Stimulated activated naive CD4-positive, alpha-beta T cell (primary cell): ENCODE data around the gene LEFTY2.
"Not testable (repeated sequence)": the region's sequence is repeated elsewhere in the genome, so short reads cannot be mapped to it uniquely, and the experiment has no call there.

Experiments
- DNase-seq, 6 experiments: peaks; one replicate each; lab custom pipeline; 2025; lab: John Stamatoyannopoulos, UW

The LEFTY2 gene

DNA sequence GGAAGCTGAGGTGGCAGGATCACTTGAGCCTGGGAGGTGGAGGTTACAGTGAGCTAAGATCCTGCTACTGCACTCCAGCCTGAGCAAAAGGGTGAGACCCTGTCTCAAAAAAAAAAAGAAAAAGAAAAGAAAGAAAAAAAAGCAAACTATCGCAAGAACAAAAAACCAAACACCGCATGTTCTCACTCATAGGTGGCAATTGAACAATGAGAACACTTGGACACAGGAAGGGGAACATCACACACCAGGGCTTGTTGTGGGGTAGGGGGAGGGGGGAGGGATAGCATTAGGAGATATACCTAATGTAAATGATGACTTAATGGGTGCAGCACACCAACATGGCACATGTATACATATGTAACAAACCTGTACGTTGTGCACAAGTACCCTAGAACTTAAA, 11.6 kb downstream of the LEFTY2 start:
- not testable (repeated sequence) for DNase-seq

- DNase-seq = peak in 4 of 6 experiments; percentile 10 to 56 (median 38)
Measured at GRCh38 chr1:225928186-225929175, 12.5 kb downstream of the LEFTY2 start.

DNA sequence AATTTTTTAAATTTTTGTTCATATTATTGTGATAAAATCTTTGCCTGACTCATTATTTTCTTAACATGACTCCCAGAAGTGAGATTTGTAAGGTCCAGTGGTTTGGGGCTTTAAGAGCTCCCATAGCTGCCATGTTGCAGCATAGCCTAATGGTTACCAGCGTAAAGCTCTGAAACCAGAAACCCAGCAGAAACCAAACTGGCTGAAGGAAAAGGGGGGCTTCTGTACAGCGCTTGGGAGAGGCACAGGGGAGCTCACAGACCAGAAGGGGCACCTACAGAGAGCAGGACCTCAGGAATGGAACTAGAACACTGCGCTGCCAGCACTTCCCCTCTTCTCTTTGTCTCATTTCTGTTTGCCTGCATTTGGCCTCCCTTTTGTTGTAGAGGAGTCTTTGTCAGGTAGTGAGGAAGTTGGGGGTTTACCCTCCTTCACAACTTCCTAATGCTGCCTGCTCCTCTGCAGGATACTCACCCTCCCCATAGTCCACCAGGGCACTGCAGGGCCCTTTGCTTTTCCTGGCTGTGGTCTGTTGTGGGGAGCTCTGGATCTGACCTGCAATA, 14.4 kb downstream of the LEFTY2 start:
- peak in 1 of 6 experiments; percentile 10 for DNase-seq

DNA sequence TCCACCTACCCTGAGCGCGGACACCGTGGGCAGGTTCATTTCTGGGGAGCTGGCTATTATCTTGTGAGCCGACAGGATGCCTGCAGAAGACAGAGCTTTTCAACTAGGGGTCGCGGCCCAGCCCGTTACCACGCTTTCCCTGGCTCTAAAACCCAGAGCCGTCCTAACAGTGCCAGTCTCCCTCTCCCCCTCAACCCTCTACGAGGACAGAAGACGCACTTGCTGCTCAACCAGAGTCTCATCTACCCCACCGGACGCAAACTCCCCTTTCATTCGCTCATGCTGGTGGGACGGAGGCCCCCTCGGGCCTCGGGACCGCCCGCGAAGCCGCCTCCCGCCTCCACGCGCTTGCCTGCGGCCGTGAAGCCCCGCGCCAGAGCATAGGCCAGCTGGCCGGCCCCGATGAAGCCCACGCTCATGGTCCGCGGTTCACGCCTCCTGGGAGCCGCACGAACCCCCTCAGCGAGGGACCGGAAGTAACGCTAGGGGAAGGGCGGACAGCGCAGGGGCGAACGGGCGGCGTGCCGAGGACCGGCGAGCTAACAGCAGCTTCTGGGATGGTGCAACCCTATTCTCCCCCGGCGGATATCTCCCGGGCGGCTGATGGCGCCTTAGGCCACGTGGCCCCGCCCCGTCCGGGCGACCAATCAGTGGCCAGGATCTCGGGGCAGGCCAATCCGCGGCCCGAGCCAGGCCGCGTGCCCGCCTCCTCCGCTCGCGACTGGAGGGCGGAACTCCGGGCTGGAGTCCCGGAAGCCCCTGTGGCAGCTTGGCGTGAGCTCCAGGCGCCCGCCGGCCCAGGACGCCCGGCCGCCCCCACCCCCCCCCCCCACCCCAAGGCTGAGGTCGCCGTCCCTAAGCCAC, 17.1 kb downstream of the LEFTY2 start, which contains the start of gene PYCR2:
Gene PYCR2, minus strand, starts transcription at position 559 of the 864 bp plus-strand sequence. Its CDS starts 140 bp downstream, at position 419.
- DNase-seq = peak; percentile 87 to 94 (median 92)

GRCh38 chr1:225923381-225923691, 17.7 kb downstream of the LEFTY2 start:
- DNase-seq = no peak

GRCh38 chr1:225921734-225922709, 19.0 kb downstream of the LEFTY2 start:
- no peak for DNase-seq

GRCh38 chr1:225919906-225920305, 21.1 kb downstream of the LEFTY2 start:
- peak in 1 of 6 experiments; percentile 12 for DNase-seq

GRCh38 chr1:225918280-225918679, 22.7 kb downstream of the LEFTY2 start:
- DNase-seq = no peak

DNA sequence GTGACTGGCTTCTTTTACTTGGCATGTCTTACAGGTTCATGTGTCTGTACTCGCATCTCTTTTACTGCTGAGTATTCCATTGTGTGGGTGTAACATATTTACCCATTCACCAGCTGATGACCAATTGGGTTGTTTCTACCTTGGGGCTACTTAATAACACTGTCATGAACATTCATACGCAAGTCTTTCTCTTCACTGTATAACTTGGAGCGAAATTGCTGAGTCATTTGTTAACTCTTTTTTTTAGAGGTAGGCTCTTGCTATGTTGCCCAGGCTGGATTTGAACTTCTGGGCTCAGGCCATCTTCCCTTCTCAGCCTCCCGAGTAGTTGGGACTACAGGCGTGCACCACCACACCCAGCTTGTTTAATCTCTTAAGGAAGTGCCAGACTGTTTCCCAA, 23.5 kb downstream of the LEFTY2 start:
- DNase-seq = no peak

DNA sequence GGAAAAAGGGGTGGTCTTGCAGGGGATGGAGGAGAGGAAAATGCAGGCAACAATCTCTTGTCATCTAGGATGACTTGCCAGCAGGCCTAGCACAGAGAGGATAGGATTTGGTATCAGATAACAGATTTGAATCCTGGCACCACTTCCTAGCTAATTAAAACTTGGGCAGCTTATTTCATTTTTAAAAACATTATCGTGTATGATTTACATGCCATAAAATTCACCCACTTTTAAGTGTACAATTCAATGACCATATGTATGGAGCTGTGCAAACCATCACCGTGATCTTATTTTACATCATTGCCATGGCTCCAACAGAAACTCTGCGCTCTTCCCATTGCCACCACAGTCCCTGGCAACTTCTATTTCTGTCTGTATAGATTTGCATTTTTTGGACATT, 23.9 kb downstream of the LEFTY2 start:
- DNase-seq = no peak

DNA sequence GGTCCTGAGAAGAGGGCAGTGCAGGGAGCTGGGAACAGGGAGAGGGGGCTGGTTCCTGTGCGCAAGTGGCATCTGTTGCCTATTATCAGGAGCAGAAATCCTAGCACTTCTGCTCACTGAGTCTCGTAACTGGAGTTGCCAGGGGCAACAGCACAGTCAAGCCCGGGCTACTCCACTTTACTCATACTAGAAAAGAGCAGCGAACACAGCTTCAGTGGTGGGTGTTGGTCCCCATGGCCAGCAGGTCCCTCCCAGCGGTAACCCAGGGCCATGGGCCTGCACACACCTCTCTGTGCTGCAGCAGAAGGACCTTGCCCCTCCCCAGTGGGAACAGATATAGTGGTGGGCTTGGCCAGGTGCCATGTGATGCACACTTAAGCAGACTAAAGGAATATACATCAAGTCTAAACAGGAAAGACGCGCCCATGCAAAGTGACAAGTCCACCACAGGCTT, 25.5 kb downstream of the LEFTY2 start:
- DNase-seq = no peak

GRCh38 chr1:225914947-225915346, 26.1 kb downstream of the LEFTY2 start:
- no peak for DNase-seq

DNA sequence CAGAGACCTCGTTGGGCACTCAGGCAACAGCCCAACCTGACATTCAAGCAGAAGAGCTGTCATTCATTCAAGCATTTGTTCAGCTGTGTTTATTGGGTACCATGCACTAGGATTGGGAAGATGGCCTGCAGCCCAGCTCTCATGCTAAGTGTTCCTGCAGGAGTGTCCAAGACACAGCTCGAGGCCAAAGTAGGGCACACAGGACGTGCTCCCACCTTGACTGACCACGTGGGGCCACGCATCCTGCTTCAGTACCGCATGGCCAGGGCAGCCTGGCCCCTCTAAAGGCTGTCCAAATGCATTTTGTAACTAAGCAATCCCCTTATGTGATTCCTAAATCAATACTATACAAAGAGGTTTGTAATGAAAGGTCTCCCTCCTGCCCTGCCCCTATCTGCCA, 26.6 kb downstream of the LEFTY2 start:
- no peak for DNase-seq

DNA sequence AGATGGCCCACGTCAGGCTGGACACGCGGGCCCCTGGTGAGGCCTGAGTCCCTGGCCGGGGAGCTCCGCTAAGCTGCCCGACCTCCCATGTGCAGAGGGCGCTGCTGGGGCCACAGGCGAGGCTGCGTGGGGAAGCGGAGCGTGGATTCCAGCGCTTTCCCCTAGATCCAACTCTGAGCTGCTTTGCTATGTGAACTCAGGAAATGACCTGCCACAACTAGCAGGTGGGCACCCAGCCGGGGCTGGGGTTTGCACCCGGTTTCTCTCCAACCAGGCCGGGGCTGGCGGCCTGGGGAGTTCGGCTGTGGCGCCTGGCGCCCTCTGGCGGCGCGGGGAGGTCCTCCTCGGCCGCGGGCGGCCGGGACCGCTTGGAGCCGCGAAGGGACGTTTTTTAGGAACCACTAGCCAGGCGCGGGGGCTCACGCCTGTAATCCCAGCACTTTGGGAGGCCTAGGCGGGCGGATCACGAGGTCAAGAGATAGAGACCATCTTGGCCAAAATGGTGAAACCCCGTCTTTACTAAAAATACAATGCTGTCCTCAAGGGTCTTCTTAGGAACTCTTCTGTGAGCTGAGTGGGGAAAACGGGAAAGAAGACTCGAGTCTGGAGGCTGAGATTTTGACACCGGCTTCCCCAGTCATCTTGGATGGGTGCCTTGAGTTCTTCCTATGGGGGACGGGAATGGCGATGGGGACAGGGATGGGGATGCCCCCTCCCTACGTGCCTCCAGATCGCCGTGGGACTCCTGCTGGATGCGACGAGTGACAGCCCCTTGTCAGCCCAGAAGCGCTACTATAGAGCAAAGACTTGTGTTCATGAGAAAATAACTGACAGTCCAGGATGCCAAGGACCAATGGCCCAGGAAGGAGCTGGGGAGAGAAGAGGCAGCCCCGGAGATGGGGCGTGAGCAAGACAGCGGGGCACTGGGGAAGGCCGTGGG, 29.6 kb downstream of the LEFTY2 start:
- DNase-seq = peak; percentile 29 to 81 (median 59)

DNA sequence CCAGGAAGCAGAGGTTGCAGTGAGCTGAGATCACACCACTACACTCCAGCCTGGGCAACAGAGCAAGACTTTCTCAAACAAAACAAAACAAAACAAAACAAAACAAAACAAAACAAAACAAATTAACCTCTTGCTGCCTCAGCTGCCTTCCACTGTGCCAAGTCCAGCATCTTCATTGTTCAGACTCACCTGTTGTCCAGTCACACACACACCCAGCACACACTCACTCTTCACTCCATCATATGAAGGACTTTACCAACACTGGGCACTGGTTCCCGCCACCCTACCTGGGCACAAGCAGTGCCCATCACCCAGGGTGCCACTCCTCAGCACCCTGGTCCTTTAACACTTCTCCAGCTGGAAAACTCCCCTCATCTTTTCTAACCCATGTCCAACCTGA, 31.5 kb downstream of the LEFTY2 start:
- DNase-seq = no peak

GRCh38 chr1:225908773-225909172, 32.2 kb downstream of the LEFTY2 start:
- no peak for DNase-seq

DNA sequence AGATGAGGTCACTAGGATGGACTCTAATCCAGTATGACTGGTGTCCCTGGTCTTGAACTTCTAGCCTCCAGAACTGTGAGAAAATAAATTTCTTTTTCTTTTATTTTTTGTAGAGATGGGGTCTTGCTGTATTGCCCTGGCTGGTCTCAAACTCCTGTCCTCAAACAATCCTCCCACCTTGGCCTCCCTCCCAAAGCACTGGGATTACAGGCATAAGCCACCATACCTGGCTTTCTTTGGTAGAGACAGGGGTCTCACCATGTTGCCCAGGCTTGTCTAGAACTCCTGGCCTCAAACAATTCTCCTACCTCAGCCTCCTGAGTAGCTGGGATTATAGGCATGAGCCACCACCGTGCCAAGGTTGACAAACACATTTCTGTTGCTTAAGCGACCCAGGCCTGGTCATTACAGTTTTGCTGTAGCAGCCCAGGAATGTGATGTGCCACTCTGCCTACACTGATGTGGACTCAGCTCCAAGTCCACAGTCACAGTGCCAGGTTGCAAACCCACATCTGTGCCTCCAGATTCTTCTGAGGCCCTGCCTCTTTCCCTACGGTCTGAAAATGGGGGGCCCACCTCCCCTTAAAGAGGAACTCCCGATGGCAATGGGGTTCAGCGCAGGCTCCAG, 32.9 kb downstream of the LEFTY2 start:
- no peak for DNase-seq

GRCh38 chr1:225907341-225907740, 33.7 kb downstream of the LEFTY2 start:
- no peak for DNase-seq

GRCh38 chr1:225906467-225906866, 34.6 kb downstream of the LEFTY2 start:
- DNase-seq = no peak
